ENCODE results near the gene HOXA3. TPM values are rescaled to one million over a fixed set of nuclear protein-coding genes. Genes with fewer than 3 reads are reported as not detected.

Gene HOXA3
- total RNA-seq, 1 experiment from 2014 or later = not detected

GRCh38 chr7:27071622-27072390 lies 80.6 kb downstream of the HOXA3 start:
- Mint-ChIP-seq H3K27ac (no peak overlapping the region), H3K4me1 (no peaks in the 10 kb centered on the region), H3K4me3 (no peak overlapping the region), H3K9me3 (peaks cover 0 to 2% of the 10 kb centered on the region in 2 experiments; a peak in 1 of 5 replicates), H3K36me3 (ENCODE audit: insufficient read depth in 1 of 3, low read depth in 3 of 3) (no peaks in the 10 kb centered on the region), H3K27me3 (ENCODE audit: low read depth) (peaks cover 37% of the 10 kb centered on the region)
- Histone ChIP-seq H4K91ac (ENCODE audit: insufficient read length, low read depth, low read length) (no peak overlapping the region), H3K4me1 (ENCODE audit: insufficient read depth, low read length) (no peaks in the 10 kb centered on the region), H3K14ac (ENCODE audit: insufficient read depth, low read length) (no peak overlapping the region), H2AFZ (ENCODE audit: low read length) (no peak overlapping the region), H3K9ac (ENCODE audit: extremely low read depth, insufficient read length, low read length) (no peak overlapping the region), H4K8ac (replicated peaks; ENCODE audit: insufficient read length, low read depth, low read length) (no peak overlapping the region), H3K4me2 (ENCODE audit: insufficient read depth, insufficient read length, low read length) (no peak overlapping the region), H3T11ph (ENCODE audit: low read length) (no peak overlapping the region), H3K27ac (ENCODE audit: insufficient read length, low read depth, low read length) (no peak overlapping the region), H2BK12ac (ENCODE audit: insufficient read length, low read depth, low read length) (no peak overlapping the region), H2BK5ac (ENCODE audit: insufficient read length, low read length) (no peak overlapping the region), H2BK15ac (ENCODE audit: low read depth, low read length) (no peak overlapping the region), H3K79me2 (ENCODE audit: insufficient read depth, low read length) (no peaks in the 10 kb centered on the region), H3K18ac (ENCODE audit: insufficient read length, low read depth, low read length) (no peak overlapping the region), H2BK120ac (ENCODE audit: low read depth, low read length, poor library complexity, severe bottlenecking) (no peak overlapping the region), H2AK5ac (ENCODE audit: insufficient read length, low read length) (no peak overlapping the region), H3K27me3 (ENCODE audit: insufficient read depth, low read length) (no peaks in the 10 kb centered on the region), H3K4ac (ENCODE audit: low read depth, low read length) (no peak overlapping the region), H3K56ac (ENCODE audit: insufficient read length, low read depth, low read length) (no peak overlapping the region), H3K23me2 (ENCODE audit: insufficient read length, low read depth, low read length, poor library complexity, severe bottlenecking) (no peaks in the 10 kb centered on the region), H4K20me1 (ENCODE audit: control insufficient read depth, insufficient read depth, insufficient read length) (no peaks in the 10 kb centered on the region), H4K5ac (ENCODE audit: insufficient read length, low read depth, low read length) (no peak overlapping the region), H3K9me3 (ENCODE audit: control insufficient read depth, low read depth, low read length) (no peaks in the 10 kb centered on the region), H2BK20ac (ENCODE audit: low read depth, low read length, poor library complexity, severe bottlenecking) (no peak overlapping the region), H3K79me1 (ENCODE audit: insufficient read depth, low read depth, low read length, poor library complexity, severe bottlenecking) (no peaks in the 10 kb centered on the region), H3K23ac (ENCODE audit: insufficient read length, low read depth, low read length) (no peak overlapping the region)
- DNase-seq = no peak
- no peak for TF ChIP-seq CTCF (conservative IDR thresholded peaks at IDR 0.05)
- no CpG with 5 or more reads among the region's 6 CpGs for WGBS (ENCODE audit: extremely low coverage, insufficient read length, low lambda C conversion rate)

Data from H9 (cell line).